Retina (tissue), 1 donor: ENCODE data around the gene ANKRD18A.

Source experiments
- DNase-seq: peaks from one replicate; pipeline ENCODE4 v3.0.0-alpha.2; 2016

The ANKRD18A gene

DNA sequence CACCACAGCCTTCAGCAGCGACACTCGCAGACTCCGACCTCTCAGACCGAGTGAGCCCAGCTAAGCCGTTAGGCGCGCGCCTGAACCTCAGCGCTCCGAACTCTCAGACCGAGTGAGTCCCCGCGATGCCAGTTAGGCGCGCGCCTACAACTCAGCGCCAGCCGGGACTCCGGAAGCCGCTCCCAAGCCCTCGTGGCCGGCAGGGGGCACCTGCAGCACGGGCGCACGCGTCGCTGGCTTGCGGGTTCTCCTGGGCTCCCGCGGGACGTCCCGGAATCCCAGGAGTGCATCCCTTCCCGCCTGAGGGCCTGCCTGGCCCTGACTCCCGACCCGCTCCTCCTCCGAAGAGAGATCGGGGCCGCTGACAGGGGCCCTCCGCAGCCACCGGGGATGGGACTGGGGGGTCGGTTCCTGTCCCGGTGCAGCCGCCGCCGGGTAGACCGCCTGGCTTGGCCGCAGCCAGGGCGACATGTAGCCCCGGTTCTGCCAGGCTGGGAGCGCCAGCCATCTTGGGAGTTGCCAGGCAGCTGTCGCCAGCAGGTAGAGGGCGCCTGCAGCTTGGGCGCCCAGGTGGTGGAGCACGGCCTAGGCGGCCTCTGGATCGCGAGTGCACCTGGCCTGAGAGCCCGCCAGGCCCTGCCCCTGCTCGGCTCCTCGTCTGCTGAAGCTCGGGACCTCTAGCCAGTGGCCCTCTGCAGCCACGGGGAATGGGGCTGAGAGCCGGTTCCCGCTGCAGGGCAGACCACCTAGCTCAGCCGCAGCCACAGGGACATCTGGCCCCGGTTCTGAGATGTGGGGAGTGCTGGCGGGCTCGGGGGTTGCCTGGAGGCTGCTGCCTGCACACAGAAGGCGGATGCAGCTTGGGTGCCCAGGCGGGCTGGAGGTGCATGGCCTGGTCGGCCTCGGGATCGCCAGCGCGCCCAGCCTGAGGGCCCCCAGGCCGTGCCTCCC is at the start of gene ANKRD18A:
Gene ANKRD18A (minus strand): TSS at position 114 of the 951 bp plus-strand sequence. CDS start 311 bp downstream, outside the sequence.
- DNase-seq = peak; percentile 91

DNA sequence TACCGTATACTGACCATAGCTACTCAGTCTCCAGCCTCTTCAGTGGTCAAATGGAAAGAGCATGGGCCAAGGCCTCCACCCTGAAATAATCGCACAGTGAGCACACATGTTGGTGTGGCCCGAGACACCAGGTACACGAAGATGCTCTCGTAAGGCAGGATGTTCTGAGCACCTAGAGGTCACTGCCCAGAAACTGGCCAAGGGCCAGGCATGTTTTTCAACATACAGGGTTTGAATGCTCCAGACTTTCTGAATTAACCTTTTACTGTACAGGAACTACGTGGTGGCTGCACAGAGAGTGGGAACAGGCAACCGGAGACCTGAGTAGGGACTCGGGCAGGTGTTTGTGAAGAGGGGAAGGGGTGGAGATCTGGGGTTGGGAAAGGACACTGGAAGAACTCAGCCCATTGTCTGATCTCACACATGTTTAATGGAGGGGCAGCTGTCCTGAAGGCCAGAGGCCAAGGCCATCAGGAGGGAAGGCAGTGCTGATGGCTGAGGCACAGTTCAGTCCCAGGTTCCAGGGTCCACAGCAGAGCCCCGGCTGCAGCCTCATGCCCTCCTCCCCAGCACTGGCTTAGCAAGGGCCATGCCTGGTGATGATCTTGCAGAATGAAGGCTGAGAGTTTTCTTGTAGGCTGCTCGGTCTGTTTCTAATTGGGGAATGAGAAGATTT is 48.5 kb upstream of the ANKRD18A start:
- no peak for DNase-seq

GRCh38 chr9:38662763-38663593 is 42.6 kb upstream of the ANKRD18A start:
- DNase-seq = no peak

DNA sequence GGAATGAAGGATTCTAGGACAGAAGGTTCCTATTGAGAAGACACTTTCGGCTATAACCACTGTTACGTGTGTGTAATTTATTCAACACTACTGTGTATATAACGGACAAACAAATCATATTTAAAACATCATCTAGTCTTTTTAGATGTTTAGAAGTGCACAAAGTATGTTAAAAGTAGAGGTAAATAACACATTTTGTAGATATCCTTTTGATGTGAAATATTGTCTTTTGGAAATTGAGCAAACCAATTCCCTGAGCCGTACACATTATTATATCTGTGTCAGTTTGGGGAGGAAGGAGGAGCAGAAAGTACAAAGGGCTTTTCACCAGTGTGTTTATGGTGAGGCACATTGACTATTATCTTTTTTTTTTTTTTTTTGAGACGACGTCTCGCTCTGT is 39.1 kb upstream of the ANKRD18A start:
- DNase-seq = no peak

DNA sequence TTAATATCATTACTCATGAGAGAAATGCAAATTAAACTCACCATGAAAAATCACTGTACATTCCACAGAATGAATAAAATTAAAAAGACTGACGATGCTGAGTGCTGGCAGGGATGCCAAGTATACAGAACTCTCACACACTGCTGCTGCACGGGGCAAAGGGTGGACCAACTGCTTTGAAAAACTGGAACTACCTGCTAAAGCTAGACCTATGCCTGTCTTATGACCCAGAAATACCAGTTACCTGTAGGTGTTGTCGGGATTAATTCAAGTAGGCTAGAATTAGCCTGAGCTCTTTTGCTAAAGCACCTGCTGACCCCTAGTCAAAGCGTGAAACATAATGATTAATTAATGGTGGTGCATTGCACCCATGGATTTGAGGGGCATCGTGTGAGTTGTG is 36.5 kb upstream of the ANKRD18A start:
- DNase-seq = no peak

GRCh38 chr9:38652486-38652885 is 32.1 kb upstream of the ANKRD18A start:
- no peak for DNase-seq

GRCh38 chr9:38652044-38652443 is 31.6 kb upstream of the ANKRD18A start:
- DNase-seq = no peak

DNA sequence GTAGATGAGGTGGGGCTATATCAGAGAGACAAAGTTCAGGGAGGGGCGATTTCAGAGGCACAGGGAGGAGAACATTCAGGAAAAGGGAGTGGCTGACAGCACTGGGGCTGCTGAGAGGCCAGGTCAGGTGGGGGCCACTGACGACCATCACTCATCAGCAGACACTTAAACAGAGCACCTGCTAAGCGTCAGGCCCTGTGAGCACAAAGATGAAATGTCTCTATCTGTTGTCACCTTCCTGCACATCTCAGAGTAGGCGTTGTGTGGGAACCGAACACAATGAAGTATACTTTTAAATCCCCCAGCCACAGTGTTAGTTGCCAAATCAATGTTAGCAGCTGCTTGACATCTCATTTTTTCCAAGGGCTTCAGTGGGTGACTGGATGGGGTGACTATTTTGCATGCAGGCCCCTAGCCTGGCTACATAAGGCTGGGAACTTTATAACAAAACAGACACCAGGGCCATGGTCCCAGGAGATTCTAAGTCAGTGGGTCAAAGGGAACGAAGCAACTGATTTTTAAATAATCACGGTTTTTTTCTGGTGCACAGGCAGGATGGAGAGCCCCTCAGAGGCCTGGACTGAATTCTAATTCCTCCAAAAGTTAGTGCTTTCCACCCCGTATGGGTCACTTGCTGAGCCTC is 31.1 kb upstream of the ANKRD18A start:
- no peak for DNase-seq

- DNase-seq = no peak
Observed at GRCh38 chr9:38650564-38650963, 30.2 kb upstream of the ANKRD18A start.

DNA sequence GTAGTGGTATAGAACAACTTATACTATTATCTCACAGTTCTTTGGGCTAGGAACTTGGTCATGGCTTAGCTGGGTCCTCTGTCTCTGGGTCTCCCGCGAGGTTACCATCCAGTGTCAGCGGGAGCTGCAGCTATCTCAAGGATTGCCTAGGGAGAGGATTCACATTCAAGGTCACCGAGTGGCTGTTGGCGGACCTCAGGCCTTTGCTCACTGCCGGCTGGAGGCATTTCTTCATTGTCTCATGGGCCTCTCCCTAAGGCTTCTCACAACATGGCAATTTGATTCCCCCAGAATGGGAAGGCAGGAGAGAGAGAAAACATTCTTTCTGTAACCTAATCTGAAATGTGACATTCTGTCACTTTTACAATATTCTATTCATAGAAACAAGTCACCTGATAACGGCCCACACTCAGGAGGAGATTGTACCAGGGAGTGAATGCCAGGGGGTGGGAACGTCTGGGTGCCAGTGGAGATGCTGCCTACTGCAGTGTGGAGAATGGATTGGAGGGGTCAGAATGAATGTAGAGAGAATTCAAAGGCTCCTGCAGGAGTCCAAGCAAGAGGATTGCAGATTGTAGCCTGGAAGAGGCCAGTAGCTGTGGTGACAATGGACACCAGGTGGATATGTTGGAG is 29.5 kb upstream of the ANKRD18A start:
- DNase-seq = no peak

GRCh38 chr9:38644601-38645000 is 24.2 kb upstream of the ANKRD18A start:
- DNase-seq = no peak

DNA sequence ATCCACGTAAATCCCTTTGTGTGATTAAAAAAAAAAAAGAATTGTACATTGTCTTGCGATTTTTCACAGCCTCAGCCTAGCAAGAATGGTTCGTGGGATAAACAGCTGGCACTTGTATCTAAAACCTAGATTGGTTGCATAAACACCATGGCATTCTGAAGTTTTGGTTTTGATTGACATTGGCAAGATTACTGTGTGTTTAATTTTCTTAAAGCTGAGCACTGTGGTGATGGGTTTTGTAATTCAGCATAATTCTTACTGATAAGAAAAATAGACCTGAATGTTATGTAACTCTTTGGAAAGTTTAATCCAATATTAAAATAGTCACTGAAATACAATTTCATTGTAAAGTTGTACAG is 23.4 kb upstream of the ANKRD18A start:
- no peak for DNase-seq

DNA sequence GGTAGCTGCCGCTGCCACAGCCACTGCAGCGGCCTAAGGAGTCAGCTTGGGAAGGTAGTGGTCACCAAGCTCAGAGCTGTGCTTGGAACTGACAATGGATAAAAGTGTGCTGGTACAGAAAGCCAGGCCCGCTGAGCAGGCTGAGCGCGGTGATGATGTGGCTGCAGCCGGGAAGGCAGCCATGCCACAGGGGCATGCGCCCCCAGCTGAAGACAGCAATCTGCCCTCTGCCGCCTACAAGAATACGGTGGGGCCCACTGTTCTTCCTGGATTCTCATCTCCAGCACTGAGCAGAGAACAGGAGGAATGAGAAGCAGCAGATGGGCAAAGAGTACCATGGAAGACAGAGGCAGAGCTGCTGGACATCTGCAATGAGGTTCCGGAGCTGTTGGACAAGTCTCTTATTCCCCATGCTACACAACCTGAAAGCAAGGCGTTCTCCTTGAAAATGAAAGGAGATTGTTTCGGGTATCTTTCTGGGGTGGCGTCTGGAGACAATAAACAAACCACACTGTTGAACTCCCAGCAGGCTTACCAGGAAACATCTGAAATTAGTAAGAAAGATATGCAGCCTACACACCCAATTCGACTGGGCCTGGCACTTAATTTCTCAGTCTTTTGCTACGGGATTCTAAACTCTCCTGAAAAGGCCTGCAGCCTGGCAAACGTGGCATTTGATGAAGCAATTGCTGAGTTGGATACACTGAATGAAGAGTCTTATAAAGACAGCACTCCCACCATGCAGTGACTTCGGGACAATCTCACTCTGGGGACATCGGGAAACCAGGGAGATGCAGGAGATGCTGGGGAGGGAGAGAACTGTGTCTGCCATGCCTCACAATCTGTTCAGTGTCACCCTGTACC is 22.8 kb upstream of the ANKRD18A start:
- no peak for DNase-seq

DNA sequence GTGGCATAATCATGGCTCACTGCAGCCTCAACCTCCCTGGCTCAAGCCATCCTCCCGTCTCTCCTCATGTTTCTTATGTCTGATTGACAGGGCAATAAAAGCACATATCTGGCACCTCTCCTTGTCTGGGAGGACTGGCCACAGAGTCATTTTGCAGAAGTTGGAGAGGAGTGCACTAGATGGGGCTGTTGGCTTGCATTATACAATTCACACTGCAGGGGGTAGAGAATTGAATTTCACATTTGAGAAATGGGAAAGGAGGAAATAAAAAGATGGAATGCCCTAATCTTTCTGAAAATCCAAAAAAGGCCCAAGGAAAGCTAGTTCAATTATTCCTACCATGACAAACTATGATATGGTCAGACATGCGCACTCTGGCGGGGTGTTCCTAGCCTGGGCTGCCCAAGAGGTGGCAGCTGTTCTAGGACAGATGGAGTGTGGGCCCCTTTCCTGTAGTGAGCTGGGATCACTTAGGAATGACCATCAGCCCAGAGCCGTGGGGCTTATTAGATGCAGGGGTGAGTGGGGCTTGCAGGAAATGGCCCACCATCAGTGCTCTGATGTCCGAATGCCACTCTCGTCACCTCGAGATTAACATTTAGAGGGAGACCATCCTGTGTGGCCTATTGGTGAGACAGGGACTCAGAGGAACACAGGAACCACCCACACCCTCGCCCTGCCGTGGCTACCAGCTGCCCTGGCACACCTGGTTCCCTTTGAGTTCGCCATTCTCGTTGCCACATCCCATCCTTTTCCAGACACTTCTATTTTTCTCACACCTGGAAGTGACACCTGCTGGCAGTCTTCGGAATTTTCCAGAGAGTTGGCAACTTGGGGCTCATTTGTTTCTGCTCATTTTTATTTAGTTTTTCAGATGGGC is 21.8 kb upstream of the ANKRD18A start:
- peak; percentile 79 for DNase-seq

DNA sequence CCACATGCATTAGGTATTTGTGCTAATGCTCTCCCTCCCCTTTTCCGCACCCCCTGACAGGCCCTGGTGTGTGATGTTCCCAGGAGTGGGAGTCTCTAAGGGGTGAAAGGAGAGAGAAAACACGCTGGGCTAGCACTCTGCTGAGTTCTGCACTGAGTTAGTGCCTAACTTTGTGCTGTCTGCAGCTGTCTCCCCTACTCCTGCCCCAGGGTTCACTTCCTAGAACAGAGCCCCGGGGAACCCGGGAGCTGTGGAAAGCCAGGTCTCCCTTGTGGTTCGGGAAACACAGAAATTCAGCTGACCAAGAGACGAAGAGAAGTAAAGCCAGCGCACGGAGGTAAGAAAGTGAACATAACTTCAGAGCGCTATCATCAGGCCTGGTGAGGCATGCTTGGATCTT is 20.7 kb upstream of the ANKRD18A start:
- no peak for DNase-seq

GRCh38 chr9:38639577-38639940 is 19.2 kb upstream of the ANKRD18A start:
- DNase-seq = no peak

GRCh38 chr9:38638881-38639576 is 18.6 kb upstream of the ANKRD18A start:
- DNase-seq = no peak

- no peak for DNase-seq
Observed at GRCh38 chr9:38634315-38634714, 13.9 kb upstream of the ANKRD18A start.

DNA sequence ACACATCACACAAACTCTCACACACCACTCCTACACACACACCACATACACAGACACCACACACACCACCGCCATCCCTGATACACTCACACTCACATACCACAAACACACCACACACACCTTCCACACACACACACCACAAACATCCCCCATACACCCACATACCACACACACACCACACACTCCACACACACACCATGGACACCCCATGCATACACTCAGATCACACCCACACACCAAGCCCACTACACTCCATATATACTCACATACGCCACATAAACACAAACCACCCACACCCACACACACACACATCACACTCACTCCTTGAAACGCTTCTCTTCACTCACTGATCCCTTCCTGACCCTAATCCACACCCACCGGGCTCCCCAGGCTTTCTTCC is 9.1 kb upstream of the ANKRD18A start:
- DNase-seq = no peak

DNA sequence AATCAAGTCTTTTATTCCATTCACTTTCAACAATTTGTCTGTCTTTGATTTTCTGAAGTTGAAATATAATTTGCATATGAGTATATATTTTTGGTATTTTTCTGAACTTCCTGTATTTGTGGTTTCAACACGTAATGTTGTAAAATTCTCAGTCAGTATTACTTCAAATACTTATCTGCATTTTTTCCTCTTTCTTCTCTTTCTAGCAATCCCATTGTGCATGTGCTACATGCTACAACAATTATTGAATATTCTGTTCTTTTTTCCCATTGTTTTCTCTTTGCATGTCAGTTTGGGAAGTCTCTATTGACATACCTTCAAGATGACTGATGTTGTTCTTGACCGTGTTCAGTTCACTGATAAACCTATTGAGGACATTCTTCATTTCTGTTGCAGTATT is 5.6 kb upstream of the ANKRD18A start:
- DNase-seq = no peak
